HEK293 (cell line): Measurements from ENCODE around the gene NRROS.

Source experiments
- ZNF274 ChIP-seq, 2 experiments: fragments of 200-500 bp in 1 of 2; fragments of 450-650 bp in 1 of 2; sonication (Bioruptor generic) in 1 of 2; formaldehyde crosslinking in 1 of 2; IDR thresholded peaks; 2 replicates each; pipeline versions ENCODE4 v1.5.1 to v1.6.1; 2014 to 2016; ENCODE audit warnings: borderline replicate concordance in 1 of 2, inconsistent platforms in 1 of 2, low read length in 1 of 2, missing biosample characterization in 1 of 2, missing genetic modification characterization in 1 of 2
- ZNF350 ChIP-seq: fragments of 450-650 bp; formaldehyde crosslinking; IDR thresholded peaks from 2 replicates; pipeline ENCODE4 v1.5.0; 2017; ENCODE audit warnings: missing biosample characterization, mild to moderate bottlenecking, missing genetic modification characterization
- ZNF426 ChIP-seq: fragments of 450-650 bp; formaldehyde crosslinking; IDR thresholded peaks from 2 replicates; pipeline ENCODE4 v1.5.1; 2017; ENCODE audit warnings: missing biosample characterization, missing genetic modification characterization, mild to moderate bottlenecking, inconsistent platforms, moderate library complexity
- ZNF560 ChIP-seq: fragments of 450-650 bp; formaldehyde crosslinking; IDR thresholded peaks from 2 replicates; pipeline ENCODE4 v1.5.1; 2017; ENCODE audit warnings: missing biosample characterization, missing genetic modification characterization, borderline replicate concordance
- ZNF623 ChIP-seq: fragments of 450-650 bp; formaldehyde crosslinking; IDR thresholded peaks from 2 replicates; pipeline ENCODE4 v1.5.1; 2016; ENCODE audit warnings: missing biosample characterization, missing genetic modification characterization
- TF ChIP-seq, protein P1 (sequence below): fragments of 450-650 bp; formaldehyde crosslinking; IDR thresholded peaks from 2 replicates; pipeline ENCODE4 v1.5.1; 2016; ENCODE audit warnings: missing biosample characterization, missing genetic modification characterization
- TF ChIP-seq, protein P2 (sequence below): fragments of 450-650 bp; formaldehyde crosslinking; IDR thresholded peaks from 2 replicates; pipeline ENCODE4 v1.5.1; 2016; ENCODE audit warnings: missing biosample characterization, missing genetic modification characterization

DNA sequence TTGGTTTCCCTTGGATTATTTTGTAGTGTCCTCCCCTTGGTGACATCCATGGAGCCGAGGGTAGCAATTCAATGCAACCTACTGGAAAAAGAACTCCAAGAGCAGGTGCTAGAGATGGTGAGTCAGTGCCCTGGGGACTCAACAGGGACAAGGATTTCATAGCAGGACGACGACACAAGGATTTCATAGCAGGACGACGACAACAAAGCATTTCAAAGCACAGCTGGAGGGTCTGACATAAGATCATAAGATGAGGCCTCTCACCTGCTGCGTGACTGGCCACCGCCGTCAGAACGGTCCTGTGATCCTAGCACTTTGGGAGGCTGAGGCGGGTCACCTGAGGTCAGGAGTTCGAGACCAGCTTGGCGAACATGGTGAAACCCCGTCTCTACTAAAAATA lies 22.5 kb downstream of the NRROS start:
- TF ChIP-seq ZNF623 (tag by site-specific recombination) (no peak), ZNF560 (no peak), ZNF426 (no peak), ZNF274 (IDR thresholded peaks at IDR 0.05; ENCODE audit: low read length) (no peak), ZNF274 (tag by site-specific recombination; IDR thresholded peaks at IDR 0.05; ENCODE audit: borderline replicate concordance) (no peak), ZNF350 (no peak)
- TF ChIP-seq, protein P1, sequence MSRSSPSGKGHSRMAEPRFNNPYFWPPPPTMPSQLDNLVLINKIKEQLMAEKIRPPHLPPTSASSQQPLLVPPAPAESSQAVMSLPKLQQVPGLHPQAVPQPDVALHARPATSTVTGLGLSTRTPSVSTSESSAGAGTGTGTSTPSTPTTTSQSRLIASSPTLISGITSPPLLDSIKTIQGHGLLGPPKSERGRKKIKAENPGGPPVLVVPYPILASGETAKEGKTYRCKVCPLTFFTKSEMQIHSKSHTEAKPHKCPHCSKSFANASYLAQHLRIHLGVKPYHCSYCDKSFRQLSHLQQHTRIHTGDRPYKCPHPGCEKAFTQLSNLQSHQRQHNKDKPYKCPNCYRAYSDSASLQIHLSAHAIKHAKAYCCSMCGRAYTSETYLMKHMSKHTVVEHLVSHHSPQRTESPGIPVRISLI = no peak
- TF ChIP-seq, protein P2, sequence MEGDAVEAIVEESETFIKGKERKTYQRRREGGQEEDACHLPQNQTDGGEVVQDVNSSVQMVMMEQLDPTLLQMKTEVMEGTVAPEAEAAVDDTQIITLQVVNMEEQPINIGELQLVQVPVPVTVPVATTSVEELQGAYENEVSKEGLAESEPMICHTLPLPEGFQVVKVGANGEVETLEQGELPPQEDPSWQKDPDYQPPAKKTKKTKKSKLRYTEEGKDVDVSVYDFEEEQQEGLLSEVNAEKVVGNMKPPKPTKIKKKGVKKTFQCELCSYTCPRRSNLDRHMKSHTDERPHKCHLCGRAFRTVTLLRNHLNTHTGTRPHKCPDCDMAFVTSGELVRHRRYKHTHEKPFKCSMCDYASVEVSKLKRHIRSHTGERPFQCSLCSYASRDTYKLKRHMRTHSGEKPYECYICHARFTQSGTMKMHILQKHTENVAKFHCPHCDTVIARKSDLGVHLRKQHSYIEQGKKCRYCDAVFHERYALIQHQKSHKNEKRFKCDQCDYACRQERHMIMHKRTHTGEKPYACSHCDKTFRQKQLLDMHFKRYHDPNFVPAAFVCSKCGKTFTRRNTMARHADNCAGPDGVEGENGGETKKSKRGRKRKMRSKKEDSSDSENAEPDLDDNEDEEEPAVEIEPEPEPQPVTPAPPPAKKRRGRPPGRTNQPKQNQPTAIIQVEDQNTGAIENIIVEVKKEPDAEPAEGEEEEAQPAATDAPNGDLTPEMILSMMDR (tag by site-specific recombination) = no peak
